ENCODE measurements around the gene OR51M1. TPM values are rescaled to one million over a fixed set of nuclear protein-coding genes. Genes with fewer than 3 reads are reported as not detected.
"Not testable (repeated sequence)": the region's sequence is repeated elsewhere in the genome, so short reads cannot be mapped to it uniquely, and the experiment has no call there.

OR51M1 gene
- total RNA-seq, 2 experiments from 2014 or later = not detected

DNA sequence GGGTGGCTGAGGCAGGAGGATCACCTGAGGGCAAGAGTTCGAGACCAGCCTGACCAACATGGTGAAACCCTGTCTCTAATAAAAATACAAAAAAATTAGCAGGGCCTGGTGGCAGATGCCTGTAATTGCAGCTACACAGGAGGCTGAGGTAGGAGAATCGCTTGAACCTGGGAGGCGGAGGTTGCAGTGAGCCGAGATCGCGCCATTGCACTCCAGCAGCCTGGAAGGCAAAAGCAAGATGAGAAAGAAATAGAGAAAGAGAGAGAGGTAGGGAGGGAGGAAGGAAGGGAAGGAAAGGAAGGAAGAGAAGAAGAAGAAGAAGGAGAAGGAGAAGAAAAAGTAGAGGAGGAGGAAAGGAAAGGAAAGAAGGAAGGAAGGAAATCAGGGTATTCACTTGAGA, 17.2 kb upstream of the OR51M1 start:
- DNase-seq (ENCODE audit: low spot score); BruUV-seq (replicated peaks); H3K27ac ChIP-seq (ENCODE audit: low read depth, low read length, poor library complexity, severe bottlenecking); POLR2A ChIA-PET; H3K36me3 ChIP-seq (ENCODE audit: insufficient read depth, low read length); H3K9me3 ChIP-seq (ENCODE audit: low read length); intact Hi-C loops (cut with micrococcal nuclease; ENCODE audit: unreplicated experiment); H3K4me1 ChIP-seq (ENCODE audit: insufficient read depth, low read length, poor library complexity, severe bottlenecking); H3K79me2 ChIP-seq (ENCODE audit: insufficient read depth, low read depth, low read length); H2AFZ ChIP-seq (ENCODE audit: low read length); H3K9me2 ChIP-seq (ENCODE audit: insufficient read depth, low read length); H3K4me3 ChIP-seq (ENCODE audit: low read depth, low read length, poor library complexity, severe bottlenecking); H4K20me1 ChIP-seq (ENCODE audit: insufficient read depth, low read length); H3K4me2 ChIP-seq (ENCODE audit: low read length); CTCF ChIA-PET (ENCODE audit: unreplicated experiment): not testable (repeated sequence)
- TF ChIP-seq, protein P1, sequence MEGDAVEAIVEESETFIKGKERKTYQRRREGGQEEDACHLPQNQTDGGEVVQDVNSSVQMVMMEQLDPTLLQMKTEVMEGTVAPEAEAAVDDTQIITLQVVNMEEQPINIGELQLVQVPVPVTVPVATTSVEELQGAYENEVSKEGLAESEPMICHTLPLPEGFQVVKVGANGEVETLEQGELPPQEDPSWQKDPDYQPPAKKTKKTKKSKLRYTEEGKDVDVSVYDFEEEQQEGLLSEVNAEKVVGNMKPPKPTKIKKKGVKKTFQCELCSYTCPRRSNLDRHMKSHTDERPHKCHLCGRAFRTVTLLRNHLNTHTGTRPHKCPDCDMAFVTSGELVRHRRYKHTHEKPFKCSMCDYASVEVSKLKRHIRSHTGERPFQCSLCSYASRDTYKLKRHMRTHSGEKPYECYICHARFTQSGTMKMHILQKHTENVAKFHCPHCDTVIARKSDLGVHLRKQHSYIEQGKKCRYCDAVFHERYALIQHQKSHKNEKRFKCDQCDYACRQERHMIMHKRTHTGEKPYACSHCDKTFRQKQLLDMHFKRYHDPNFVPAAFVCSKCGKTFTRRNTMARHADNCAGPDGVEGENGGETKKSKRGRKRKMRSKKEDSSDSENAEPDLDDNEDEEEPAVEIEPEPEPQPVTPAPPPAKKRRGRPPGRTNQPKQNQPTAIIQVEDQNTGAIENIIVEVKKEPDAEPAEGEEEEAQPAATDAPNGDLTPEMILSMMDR (conservative IDR thresholded peaks at IDR 0.05; ENCODE audit: low read length) = 0 out of 2 replicates have a peak, but pooled peaks have one; percentile 14

DNA sequence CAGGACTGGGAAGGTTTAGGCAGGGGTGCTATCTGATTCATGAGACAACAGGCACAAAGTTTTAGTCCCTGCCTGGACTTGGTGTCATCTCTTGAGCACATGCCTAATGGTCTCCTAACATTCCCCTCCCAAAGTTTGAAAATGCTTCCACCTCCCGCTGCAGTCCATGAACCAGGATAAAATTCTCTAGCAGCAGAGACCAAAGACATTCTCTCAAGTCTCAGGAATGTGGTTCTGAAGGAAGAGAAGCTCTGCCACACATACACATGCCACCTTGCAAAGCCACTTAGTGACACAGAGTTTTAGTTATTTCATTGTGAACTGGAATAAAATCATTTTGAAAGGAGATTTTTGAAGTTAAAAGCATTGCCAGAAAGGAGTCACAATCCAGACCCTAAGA, 16.8 kb upstream of the OR51M1 start:
- no peak for DNase-seq (ENCODE audit: low spot score)
- Histone ChIP-seq H3K9me2 (ENCODE audit: insufficient read depth, low read length) (no peaks in the 10 kb centered on the region), H4K20me1 (ENCODE audit: insufficient read depth, low read length) (no peaks in the 10 kb centered on the region), H2AFZ (ENCODE audit: low read length) (no peak overlapping the region), H3K79me2 (ENCODE audit: insufficient read depth, low read depth, low read length) (no peaks in the 10 kb centered on the region), H3K4me3 (ENCODE audit: low read depth, low read length, poor library complexity, severe bottlenecking) (no peak overlapping the region), H3K27ac (ENCODE audit: low read depth, low read length, poor library complexity, severe bottlenecking) (no peak overlapping the region), H3K4me2 (ENCODE audit: low read length) (no peak overlapping the region), H3K9me3 (ENCODE audit: low read length) (no peaks in the 10 kb centered on the region), H3K36me3 (ENCODE audit: insufficient read depth, low read length) (no peaks in the 10 kb centered on the region), H3K4me1 (ENCODE audit: insufficient read depth, low read length, poor library complexity, severe bottlenecking) (no peaks in the 10 kb centered on the region)
- no peak for TF ChIP-seq EZH2phosphoT487 (IDR thresholded peaks at IDR 0.05; ENCODE audit: borderline replicate concordance, low read depth, low read length)
- TF ChIP-seq, protein P1 (conservative IDR thresholded peaks at IDR 0.05; ENCODE audit: low read length) = no peak
- POLR2A ChIA-PET = no interaction called here
- intact Hi-C loops (cut with micrococcal nuclease; ENCODE audit: unreplicated experiment) = no loop called here
- no TSS peak for BruUV-seq (replicated peaks)
- CTCF ChIA-PET (ENCODE audit: unreplicated experiment) = no interaction called here

DNA sequence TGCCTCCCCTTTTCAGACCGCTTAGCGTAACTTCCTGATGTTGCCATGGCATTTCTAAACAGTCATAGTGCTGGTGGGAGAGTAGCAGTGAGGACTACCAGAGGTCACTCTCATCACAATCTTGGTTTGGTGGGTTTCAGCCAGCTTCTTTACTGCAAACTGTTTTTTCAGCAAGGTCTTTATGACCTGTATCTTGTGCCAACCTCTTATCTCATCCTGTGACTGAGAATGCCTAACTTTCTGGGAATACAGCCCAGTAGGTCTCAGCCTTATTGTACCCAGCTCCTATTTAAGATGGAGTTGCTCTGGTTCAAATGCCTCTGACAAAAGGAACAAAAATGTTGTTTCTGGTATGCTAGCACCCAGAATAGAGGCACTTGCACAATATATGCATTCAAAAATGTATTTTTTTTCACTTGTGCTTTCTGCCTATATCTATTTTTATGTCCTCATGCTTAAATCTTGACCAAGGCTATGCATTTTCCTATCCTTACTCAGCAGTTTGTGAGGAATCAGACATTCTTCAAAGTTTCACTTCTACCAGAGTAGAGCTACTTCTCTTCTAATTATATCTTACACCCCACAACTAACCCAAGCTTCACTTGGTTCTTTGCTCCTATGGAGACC, 16.1 kb upstream of the OR51M1 start:
- H3K9me2 ChIP-seq (ENCODE audit: insufficient read depth, low read length) = no peaks in the 10 kb centered on the region
- ChIA-PET CTCF (ENCODE audit: unreplicated experiment) (no interaction called here), POLR2A (interaction anchor here (0.6 kb wide), 1 partner anchor 15 kb away, joined by 3 read pairs; no protein-coding TSS in a partner anchor)
- H3K9me3 ChIP-seq (ENCODE audit: low read length) = no peaks in the 10 kb centered on the region
- DNase-seq (ENCODE audit: low spot score) = no peak
- BruUV-seq (replicated peaks) = no TSS peak
- TF ChIP-seq, protein P1 (conservative IDR thresholded peaks at IDR 0.05; ENCODE audit: low read length) = no peak
- TF ChIP-seq EZH2phosphoT487 (IDR thresholded peaks at IDR 0.05; ENCODE audit: borderline replicate concordance, low read depth, low read length) = no peak
- no peak overlapping the region for H3K4me2 ChIP-seq (ENCODE audit: low read length)
- H3K27ac ChIP-seq (ENCODE audit: low read depth, low read length, poor library complexity, severe bottlenecking) = no peak overlapping the region
- H3K4me1 ChIP-seq (ENCODE audit: insufficient read depth, low read length, poor library complexity, severe bottlenecking) = no peaks in the 10 kb centered on the region
- no peaks in the 10 kb centered on the region for H3K36me3 ChIP-seq (ENCODE audit: insufficient read depth, low read length)
- H3K4me3 ChIP-seq (ENCODE audit: low read depth, low read length, poor library complexity, severe bottlenecking) = no peak overlapping the region
- no peak overlapping the region for H2AFZ ChIP-seq (ENCODE audit: low read length)
- no peaks in the 10 kb centered on the region for H3K79me2 ChIP-seq (ENCODE audit: insufficient read depth, low read depth, low read length)
- intact Hi-C loops (cut with micrococcal nuclease; ENCODE audit: unreplicated experiment) = no loop called here
- no peaks in the 10 kb centered on the region for H4K20me1 ChIP-seq (ENCODE audit: insufficient read depth, low read length)

Data from OCI-LY7 (cell line).